ENCODE results near the gene ERFL. TPM values are rescaled to one million over a fixed set of nuclear protein-coding genes. Genes with fewer than 3 reads are reported as not detected.

The ERFL gene
- total RNA-seq, 1 experiment from 2014 or later = 0.79 TPM

- Histone ChIP-seq H3K4me2 (ENCODE audit: low read length) (no peak overlapping the region), H3K9me3 (ENCODE audit: control insufficient read depth in 1 of 2, insufficient read depth in 1 of 2, low read depth in 1 of 2, low read length in 2 of 2) (no peaks in the 10 kb centered on the region), H3K9ac (ENCODE audit: low read length) (no peak overlapping the region), H3K27ac (ENCODE audit: low read depth, low read length) (no peak overlapping the region), H3K4me3 (replicated peaks in 1 of 2; ENCODE audit: low read depth in 1 of 2, low read length in 2 of 2) (no peak overlapping the region), H3K4me1 (ENCODE audit: control insufficient read depth in 1 of 2, insufficient read depth in 2 of 2, low read length in 2 of 2) (peaks cover 18 to 33% of the 10 kb centered on the region in 2 experiments), H3K36me3 (ENCODE audit: control insufficient read depth in 1 of 2, insufficient read depth in 2 of 2, low read length in 2 of 2) (no peaks in the 10 kb centered on the region), H3K27me3 (ENCODE audit: insufficient read depth, low read length) (no peaks in the 10 kb centered on the region), H2AFZ (ENCODE audit: low read depth, low read length, poor library complexity, severe bottlenecking) (no peak overlapping the region), H3K79me2 (ENCODE audit: insufficient read depth, low read length) (no peaks in the 10 kb centered on the region), H3K9me2 (ENCODE audit: insufficient read depth) (no peaks in the 10 kb centered on the region), H4K20me1 (ENCODE audit: insufficient read depth) (no peaks in the 10 kb centered on the region)
- ATAC-seq = no peak
- ChIA-PET RAD21 (ENCODE audit: low non-redundant PET in 1 of 2, low total read pairs in 2 of 2, uncharacterized antibody in 2 of 2, unreplicated experiment in 2 of 2) (no interaction called here), CTCF (no interaction called here), POLR2A (no interaction called here)
- no TSS peak for BruUV-seq (replicated peaks)
- intact Hi-C loops (cut with micrococcal nuclease) = loop anchor here (5.0 to 10.0 kb wide), 2 partner anchors 163 to 251 kb away; partner anchors contain the start of gene CEACAM5
- TF ChIP-seq CEBPB (IDR thresholded peaks at IDR 0.05; ENCODE audit: low read depth) = no peak
- no peak for TF ChIP-seq EGR1 (IDR thresholded peaks at IDR 0.05; ENCODE audit: low read depth)
- no peak for TF ChIP-seq POLR2AphosphoS5 (IDR thresholded peaks at IDR 0.05; ENCODE audit: low read depth, low read length)
- TF ChIP-seq RAD21 (IDR thresholded peaks at IDR 0.05; ENCODE audit: low read depth) = no peak
- TF ChIP-seq JUND (IDR thresholded peaks at IDR 0.05) = no peak
- TF ChIP-seq TCF7L2 (IDR thresholded peaks at IDR 0.05; ENCODE audit: borderline replicate concordance, extremely low read depth, insufficient read depth, insufficient read length) = no peak
- no peak for TF ChIP-seq YY1 (IDR thresholded peaks at IDR 0.05; ENCODE audit: extremely low read depth, insufficient replicate concordance, low read depth, low read length)
- TF ChIP-seq REST (IDR thresholded peaks at IDR 0.05; ENCODE audit: low read depth) = no peak
- no peak for TF ChIP-seq SP1 (IDR thresholded peaks at IDR 0.05; ENCODE audit: low read depth)
- no peak for TF ChIP-seq EZH2 (IDR thresholded peaks at IDR 0.05)
- TF ChIP-seq POLR2A (IDR thresholded peaks at IDR 0.05; ENCODE audit: borderline replicate concordance, extremely low read depth, insufficient read depth, insufficient read length) = no peak
- no peak for TF ChIP-seq ATF3 (IDR thresholded peaks at IDR 0.05)
- TF ChIP-seq MAX (IDR thresholded peaks at IDR 0.05) = no peak
- no peak for TF ChIP-seq SRF (IDR thresholded peaks at IDR 0.05; ENCODE audit: low read depth)
- no peak for DNase-seq (ENCODE audit: low read depth, low spot score)
Measured at GRCh38 chr19:41955521-41955920, 27.3 kb upstream of the ERFL start.

Measured in HCT116 (cell line).